WTC11 (cell line): Measurements from ENCODE around the gene ZNF710. TPM values are rescaled to one million over a fixed set of nuclear protein-coding genes. Genes with fewer than 3 reads are reported as not detected.
A peak's percentile ranks its signal among the peaks of the same experiment; 100 is the strongest.

Source experiments
- ATAC-seq: fragments of 200-7000 bp; cut with Tn5 transposase; 2 replicates; pipeline ENCODE4 v1.10.0; 2021; ENCODE audit warnings: mild to moderate bottlenecking, moderate library complexity
- CTCF ChIA-PET: fragments of 300-600 bp; sonication (Branson Sonifier 250); formaldehyde crosslinking; loops from one replicate; lab custom pipeline; 2021; ENCODE audit warnings: antibody characterized with exemption; lab: Charles Lee
- POLR2A ChIA-PET: fragments of 350-600 bp; sonication (Branson Sonifier 250); formaldehyde crosslinking; loops from one replicate; lab custom pipeline; 2021; ENCODE audit warnings: antibody characterized with exemption; lab: Charles Lee
- DNase-seq: peaks from one replicate; pipeline ENCODE4 v3.0.0; 2021; ENCODE audit warnings: low spot score
- H3K27ac Mint-ChIP-seq: 2 replicates; pipeline ENCODE4 v1.8.0; 2021; ENCODE audit warnings: mixed read lengths
- H3K27me3 Mint-ChIP-seq: 2 replicates; pipeline ENCODE4 v1.8.0; 2021; ENCODE audit warnings: low read depth, mild to moderate bottlenecking, moderate library complexity, mixed read lengths
- H3K36me3 Mint-ChIP-seq: 2 replicates; pipeline ENCODE4 v1.8.0; 2021; ENCODE audit warnings: mixed read lengths
- H3K4me1 Mint-ChIP-seq: 2 replicates; pipeline ENCODE4 v1.8.0; 2022; ENCODE audit warnings: mixed read lengths
- H3K4me3 Mint-ChIP-seq: 2 replicates; pipeline ENCODE4 v1.8.0; 2021; ENCODE audit warnings: mild to moderate bottlenecking, moderate library complexity, mixed read lengths
- H3K9me3 Mint-ChIP-seq: 2 replicates; pipeline ENCODE4 v1.8.0; 2021; ENCODE audit warnings: mixed read lengths
- E2F5 ChIP-seq: sonication (generic); formaldehyde crosslinking; IDR thresholded peaks from 2 replicates; pipeline ENCODE4 v1.8.1; 2022; ENCODE audit warnings: mild to moderate bottlenecking, moderate library complexity, missing genetic modification reagents
- ELF4 ChIP-seq: sonication (generic); formaldehyde crosslinking; IDR thresholded peaks from 2 replicates; pipeline ENCODE4 v1.8.1; 2022; ENCODE audit warnings: low read depth, mild to moderate bottlenecking, moderate library complexity, missing genetic modification reagents
- ERG ChIP-seq: fragments of 250-450 bp; sonication (Bioruptor Pico); IDR thresholded peaks from 2 replicates; pipeline ENCODE4 v1.8.0; 2021; ENCODE audit warnings: mild to moderate bottlenecking
- FOXJ3 ChIP-seq: sonication (generic); formaldehyde crosslinking; IDR thresholded peaks from 2 replicates; pipeline ENCODE4 v1.9.0; 2021; ENCODE audit warnings: missing genetic modification reagents, mild to moderate bottlenecking, borderline replicate concordance
- GABPB1 ChIP-seq: sonication (generic); formaldehyde crosslinking; IDR thresholded peaks from 2 replicates; pipeline ENCODE4 v1.8.1; 2023; ENCODE audit warnings: mild to moderate bottlenecking, missing genetic modification reagents
- HMGA2 ChIP-seq: fragments of 250-450 bp; sonication (Bioruptor Pico); IDR thresholded peaks from 2 replicates; pipeline ENCODE4 v1.4.0; 2021; ENCODE audit warnings: mild to moderate bottlenecking, moderate library complexity
- JAZF1 ChIP-seq: fragments of 250-450 bp; sonication (Bioruptor Pico); IDR thresholded peaks from 2 replicates; pipeline ENCODE4 v1.9.0; 2021; ENCODE audit warnings: moderate library complexity, mild to moderate bottlenecking, inconsistent platforms
- MAX ChIP-seq: sonication (generic); formaldehyde crosslinking; IDR thresholded peaks from 2 replicates; pipeline ENCODE4 v1.8.0; 2022; ENCODE audit warnings: mild to moderate bottlenecking, missing genetic modification reagents
- MLX ChIP-seq: sonication (generic); formaldehyde crosslinking; IDR thresholded peaks from 2 replicates; pipeline ENCODE4 v1.8.1; 2023; ENCODE audit warnings: mild to moderate bottlenecking, missing genetic modification reagents, moderate library complexity
- NFYB ChIP-seq: sonication (generic); formaldehyde crosslinking; conservative IDR thresholded peaks from 2 replicates; pipeline ENCODE4 v1.8.0; 2022; ENCODE audit warnings: low read depth, missing genetic modification reagents
- RORB ChIP-seq: fragments of 250-450 bp; sonication (Bioruptor Pico); IDR thresholded peaks from 2 replicates; pipeline ENCODE4 v1.9.0; 2021; ENCODE audit warnings: mild to moderate bottlenecking
- SMAD4 ChIP-seq: sonication (generic); formaldehyde crosslinking; IDR thresholded peaks from 2 replicates; pipeline ENCODE4 v1.8.0; 2022; ENCODE audit warnings: mild to moderate bottlenecking, missing genetic modification reagents
- ZBTB43 ChIP-seq: sonication (generic); formaldehyde crosslinking; IDR thresholded peaks from 2 replicates; pipeline ENCODE4 v1.8.1; 2023; ENCODE audit warnings: mild to moderate bottlenecking, missing genetic modification reagents
- ZNF121 ChIP-seq: sonication (generic); formaldehyde crosslinking; IDR thresholded peaks from 2 replicates; pipeline ENCODE4 v1.8.0; 2023; ENCODE audit warnings: missing genetic modification reagents
- ZNF232 ChIP-seq: sonication (generic); formaldehyde crosslinking; IDR thresholded peaks from 2 replicates; pipeline ENCODE4 v1.8.0; 2022; ENCODE audit warnings: mild to moderate bottlenecking, missing genetic modification reagents
- ZNF396 ChIP-seq: fragments of 250-450 bp; sonication (Bioruptor Pico); IDR thresholded peaks from 2 replicates; pipeline ENCODE4 v1.8.0; 2021; ENCODE audit warnings: mild to moderate bottlenecking, moderate library complexity, borderline replicate concordance
- ZNF425 ChIP-seq: fragments of 250-450 bp; sonication (Bioruptor Pico); conservative IDR thresholded peaks from 2 replicates; pipeline ENCODE4 v1.9.0; 2021; ENCODE audit warnings: mild to moderate bottlenecking
- ZNF512 ChIP-seq: sonication (generic); formaldehyde crosslinking; IDR thresholded peaks from 2 replicates; pipeline ENCODE4 v1.8.1; 2022; ENCODE audit warnings: missing genetic modification reagents, borderline replicate concordance
- ZNF532 ChIP-seq: fragments of 250-450 bp; sonication (Bioruptor Pico); IDR thresholded peaks from 2 replicates; pipeline ENCODE4 v1.9.0; 2021; ENCODE audit warnings: mild to moderate bottlenecking, borderline replicate concordance
- ZSCAN18 ChIP-seq: fragments of 250-450 bp; sonication (Bioruptor Pico); IDR thresholded peaks from 2 replicates; pipeline ENCODE4 v2.1.2; 2022; ENCODE audit warnings: mild to moderate bottlenecking, moderate library complexity
- total RNA-seq: library from RNA; stranded (reverse); gene quantifications from 3 replicates; pipeline ENCODE4 v1.2.3, GENCODE V29; 2021

ZNF710 gene
- total RNA-seq, 1 experiment from 2014 or later, result 25.9 TPM

- H3K27ac Mint-ChIP-seq, result peak overlapping the region; percentile 92
- DNase-seq (no peak), ATAC-seq (no peak)
- no peak for TF ChIP-seq ZNF396 (CRISPR knock-in tag)
- no peak for TF ChIP-seq ZNF532 (CRISPR knock-in tag)
- TF ChIP-seq HMGA2 (CRISPR knock-in tag), result no peak
- TF ChIP-seq MLX (CRISPR knock-in tag), result no peak
- TF ChIP-seq ZNF121 (CRISPR knock-in tag), result no peak
- no peak for TF ChIP-seq ZNF232 (CRISPR knock-in tag)
- TF ChIP-seq E2F5 (CRISPR knock-in tag), result no peak
- no peak for TF ChIP-seq RORB
- TF ChIP-seq ELF4, result no peak
- no peak for TF ChIP-seq FOXJ3
- TF ChIP-seq NFYB (CRISPR knock-in tag), result no peak
- TF ChIP-seq GABPB1 (CRISPR knock-in tag), result no peak
- no peak for TF ChIP-seq ZSCAN18
- TF ChIP-seq JAZF1 (CRISPR knock-in tag), result no peak
- H3K9me3 Mint-ChIP-seq, result peaks cover 4% of the 10 kb centered on the region; the same call in 1 of the 2 replicates
- H3K36me3 Mint-ChIP-seq, result no peaks in the 10 kb centered on the region
- H3K4me1 Mint-ChIP-seq, result peaks cover 71% of the 10 kb centered on the region
- H3K27me3 Mint-ChIP-seq, result no peaks in the 10 kb centered on the region; the same call in 1 of the 2 replicates
- ChIA-PET POLR2A (no interaction called here), CTCF (no interaction called here)
- no peak overlapping the region for H3K4me3 Mint-ChIP-seq
Measured at GRCh38 chr15:90058775-90059174, 57.7 kb downstream of the ZNF710 start.

GRCh38 chr15:90059208-90059985 lies 58.3 kb downstream of the ZNF710 start:
- Mint-ChIP-seq H3K27ac (peak overlapping the region; percentile 92), H3K36me3 (no peaks in the 10 kb centered on the region), H3K4me3 (no peak overlapping the region; the same call in 1 of the 2 replicates), H3K9me3 (peaks cover 4% of the 10 kb centered on the region; the same call in 1 of the 2 replicates), H3K27me3 (no peaks in the 10 kb centered on the region; the same call in 1 of the 2 replicates), H3K4me1 (peaks cover 71% of the 10 kb centered on the region)
- ChIA-PET CTCF (interaction anchor here (1.3 to 1.6 kb wide), 2 partner anchors 28 to 161 kb away, joined by 3 read pairs; no protein-coding TSS in a partner anchor), POLR2A (interaction anchor here (0.7 to 1.9 kb wide), 2 partner anchors 16 to 58 kb away, joined by 3 to 5 read pairs; partner anchors contain the start of gene ZNF710)
- ATAC-seq (peak; percentile 60), DNase-seq (peak; percentile 59)
- peak; percentile 59; the same call in 1 of the 2 replicates for TF ChIP-seq MAX
- TF ChIP-seq ZNF425 (CRISPR knock-in tag), result no peak
- TF ChIP-seq ZNF512, result no peak
- no peak for TF ChIP-seq HMGA2 (CRISPR knock-in tag)
- no peak for TF ChIP-seq ERG
- TF ChIP-seq SMAD4, result no peak
- 0 out of 2 replicates have a peak, but pooled peaks have one; percentile 41 for TF ChIP-seq ZBTB43
